ENCODE measurements around the gene TRPC1.

GRCh38 chr3:142817897-142818296 lies 94.1 kb downstream of the TRPC1 start:
- TF ChIP-seq YY1 (IDR thresholded peaks at IDR 0.05; ENCODE audit: insufficient read depth, insufficient read length) (no peak), ZNF274 (IDR thresholded peaks at IDR 0.05; ENCODE audit: low read depth, low read length) (no peak), SUZ12 (IDR thresholded peaks at IDR 0.05; ENCODE audit: extremely low read depth, insufficient read depth, insufficient read length) (no peak)

Measured in NT2/D1 (cell line).